Upper lobe of left lung (tissue), 6 donors: ENCODE data around the gene DOCK4. TPM values are rescaled to one million over a fixed set of nuclear protein-coding genes. Genes with fewer than 3 reads are reported as not detected.

ENCODE experiments used
- ATAC-seq, 2 donors: fragments of 200-7000 bp; cut with Tn5 transposase; one replicate each; pipeline ENCODE4 v1.9.1; 2022; ENCODE audit warnings: mild to moderate bottlenecking in 2 of 2, moderate library complexity in 2 of 2; ENCODE audit not compliant: low FRiP score in 2 of 2
- DNase-seq, 2 donors: peaks; one replicate each; pipeline ENCODE4 v3.0.0-alpha.2; 2019 to 2020
- H3K27ac ChIP-seq, 4 donors: fragments of 200-600 bp; sonication (generic); one replicate each; pipeline ENCODE4 v1.5.1; 2016 to 2019
- H3K27me3 ChIP-seq, 4 donors: fragments of 200-600 bp; sonication (generic); one replicate each; pipeline ENCODE4 v1.5.1; 2017 to 2019
- H3K36me3 ChIP-seq, 4 donors: fragments of 200-600 bp; sonication (generic); one replicate each; pipeline ENCODE4 v1.5.1; 2016 to 2019
- H3K4me1 ChIP-seq, 4 donors: fragments of 200-600 bp; sonication (generic); one replicate each; pipeline ENCODE4 v1.5.1; 2018 to 2019
- H3K4me3 ChIP-seq, 4 donors: fragments of 200-600 bp; sonication (generic); one replicate each; pipeline ENCODE4 v1.5.1; 2017 to 2019; ENCODE audit warnings: mild to moderate bottlenecking in 2 of 4, moderate library complexity in 1 of 4
- H3K9me3 ChIP-seq, 4 donors: fragments of 200-600 bp; sonication (generic); one replicate each; pipeline ENCODE4 v1.5.1; 2018 to 2019
- CTCF ChIP-seq, 6 experiments: fragments of 450-650 bp in 4 of 6; fragments of 200-600 bp in 2 of 6; sonication (generic) in 2 of 6; IDR thresholded peaks; one replicate each; pipeline ENCODE4 v1.5.1; 2016 to 2019; ENCODE audit warnings: antibody characterized with exemption in 6 of 6
- EP300 ChIP-seq, 4 donors: sonication (generic); formaldehyde crosslinking; IDR thresholded peaks; one replicate each; pipeline ENCODE4 v1.5.1; 2017; ENCODE audit warnings: antibody characterized with exemption in 4 of 4, control low read depth in 2 of 4
- POLR2A ChIP-seq, 4 donors: fragments of 450-650 bp; IDR thresholded peaks; one replicate each; pipeline ENCODE4 v1.5.1; 2016 to 2017; ENCODE audit warnings: antibody characterized with exemption in 4 of 4, mild to moderate bottlenecking in 2 of 4
- POLR2AphosphoS5 ChIP-seq, 2 donors: sonication (generic); formaldehyde crosslinking; IDR thresholded peaks; one replicate each; pipeline ENCODE4 v1.5.1; 2017; ENCODE audit warnings: antibody characterized with exemption in 2 of 2
- WGBS, 2 donors: methylation state at CpG; one replicate each; pipeline ENCODE4 v1.1.5; 2017 to 2018; 5-methylcytosine and 5-hydroxymethylcytosine counted together
- total RNA-seq, 6 donors: library from RNA; depleted of rRNA in 4 of 6; stranded (reverse); fragments of >200 nt in 4 of 6; gene quantifications; one replicate each; pipeline versions ENCODE4 v1.1.0 to v1.2.1, GENCODE V29; 2016 to 2021
- donor health status: DM: no; HTN: no; CAD: no; lungs with moderate emphysema.
- donor health status: DM: no; HTN: yes; CAD: no; lungs with severe emphysema.

Gene DOCK4
- total RNA-seq, 6 donors from 2014 or later = 53.6 to 166 (median 100) TPM

GRCh38 chr7:111903016-111903415 lies 303.2 kb downstream of the DOCK4 start:
- Histone ChIP-seq H3K27ac (no peak overlapping the region), H3K36me3 (peaks cover 5 to 52% (median 11%) of the 10 kb centered on the region in 4 donors), H3K4me3 (no peak overlapping the region), H3K4me1 (no peaks in the 10 kb centered on the region), H3K9me3 (no peaks in the 10 kb centered on the region), H3K27me3 (no peaks in the 10 kb centered on the region)
- DNase-seq (no peak), ATAC-seq (no peak)
- no peak for TF ChIP-seq CTCF (IDR thresholded peaks at IDR 0.05)
- TF ChIP-seq POLR2AphosphoS5 (IDR thresholded peaks at IDR 0.05) = no peak
- no peak for TF ChIP-seq POLR2A (IDR thresholded peaks at IDR 0.05)
- no peak for TF ChIP-seq EP300 (IDR thresholded peaks at IDR 0.05)
- WGBS, 2 donors = 84 to 93% methylated on average over 1 of the region's 1 CpG

GRCh38 chr7:111900283-111900682 lies 305.9 kb downstream of the DOCK4 start:
- TF ChIP-seq EP300 (IDR thresholded peaks at IDR 0.05) = no peak
- TF ChIP-seq POLR2AphosphoS5 (IDR thresholded peaks at IDR 0.05) = no peak
- no peak for TF ChIP-seq POLR2A (IDR thresholded peaks at IDR 0.05)
- TF ChIP-seq CTCF (IDR thresholded peaks at IDR 0.05) = no peak
- no peak for ATAC-seq

GRCh38 chr7:111895049-111895448 lies 311.1 kb downstream of the DOCK4 start:
- no peak for ATAC-seq

More at GRCh38 chr7:111900283-111900682, 305.9 kb downstream of the DOCK4 start:
- Histone ChIP-seq H3K36me3 (peaks cover 3 to 51% (median 9%) of the 10 kb centered on the region in 4 donors), H3K4me1 (no peaks in the 10 kb centered on the region), H3K27me3 (no peaks in the 10 kb centered on the region), H3K27ac (no peak overlapping the region), H3K9me3 (no peaks in the 10 kb centered on the region), H3K4me3 (no peak overlapping the region)
- 94% methylated on average over 7 of the region's 7 CpGs for WGBS, 2 donors
- DNase-seq = no peak

GRCh38 chr7:111894518-111894917 lies 311.7 kb downstream of the DOCK4 start:
- DNase-seq = no peak
- peaks cover 0 to 57% (median 2%) of the 10 kb centered on the region in 4 donors for H3K36me3 ChIP-seq
- TF ChIP-seq CTCF (IDR thresholded peaks at IDR 0.05) (no peak), POLR2A (IDR thresholded peaks at IDR 0.05) (no peak), POLR2AphosphoS5 (IDR thresholded peaks at IDR 0.05) (no peak), EP300 (IDR thresholded peaks at IDR 0.05) (no peak)
- no peak for ATAC-seq
- H3K4me1 ChIP-seq = no peaks in the 10 kb centered on the region
- no peak overlapping the region for H3K27ac ChIP-seq
- no peaks in the 10 kb centered on the region for H3K27me3 ChIP-seq
- 84 to 91% methylated on average over 1 of the region's 1 CpG for WGBS, 2 donors
- H3K9me3 ChIP-seq = no peaks in the 10 kb centered on the region
- H3K4me3 ChIP-seq = no peak overlapping the region

More at GRCh38 chr7:111895049-111895448, 311.1 kb downstream of the DOCK4 start:
- no peaks in the 10 kb centered on the region for H3K9me3 ChIP-seq
- TF ChIP-seq CTCF (IDR thresholded peaks at IDR 0.05) = no peak
- TF ChIP-seq POLR2A (IDR thresholded peaks at IDR 0.05) = no peak
- no peak for TF ChIP-seq POLR2AphosphoS5 (IDR thresholded peaks at IDR 0.05)
- TF ChIP-seq EP300 (IDR thresholded peaks at IDR 0.05) = no peak
- H3K4me3 ChIP-seq = no peak overlapping the region
- no peak overlapping the region for H3K27ac ChIP-seq
- WGBS, 2 donors = 69 to 85% methylated on average over 2 of the region's 2 CpGs
- no peak for DNase-seq
- no peaks in the 10 kb centered on the region for H3K27me3 ChIP-seq
- H3K36me3 ChIP-seq = peaks cover 0 to 63% (median 7%) of the 10 kb centered on the region in 4 donors
- H3K4me1 ChIP-seq = no peaks in the 10 kb centered on the region

- 84 to 88% methylated on average over 5 of the region's 5 CpGs for WGBS, 2 donors
- Histone ChIP-seq H3K36me3 (peaks cover 0 to 46% (median 0%) of the 10 kb centered on the region in 4 donors), H3K4me1 (no peaks in the 10 kb centered on the region), H3K27me3 (no peaks in the 10 kb centered on the region), H3K27ac (no peak overlapping the region), H3K9me3 (no peaks in the 10 kb centered on the region), H3K4me3 (no peak overlapping the region)
- ATAC-seq = no peak
- DNase-seq = no peak
- TF ChIP-seq CTCF (IDR thresholded peaks at IDR 0.05) (no peak), EP300 (IDR thresholded peaks at IDR 0.05) (no peak)
Measured at GRCh38 chr7:111893190-111893589, 313.0 kb downstream of the DOCK4 start.
